Keratinocyte (primary cell): ENCODE results near the gene LRRC47. TPM values are rescaled to one million over a fixed set of nuclear protein-coding genes. Genes with fewer than 3 reads are reported as not detected.

Source experiments
- DNase-seq: peaks from one replicate; pipeline ENCODE4 v3.0.0-alpha.2; 2011; ENCODE audit warnings: low read depth, missing footprints, low spot score
- FAIRE-seq: peaks from 2 replicates; lab custom pipeline; 2011; peaks lifted over from hg19 to GRCh38; lab: Jason Lieb, UNC
- H2AFZ ChIP-seq: 2 replicates; pipeline ENCODE4 v1.6.0; 2012; ENCODE audit warnings: low read length, control low read depth, inconsistent platforms; ENCODE audit not compliant: control insufficient read depth
- H3K27ac ChIP-seq: 2 replicates; pipeline ENCODE4 v1.5.1; 2011; ENCODE audit warnings: low read length; ENCODE audit not compliant: control insufficient read depth, insufficient read depth
- H3K27me3 ChIP-seq: 3 replicates; pipeline ENCODE4 v1.6.0; 2011; ENCODE audit warnings: low read length; ENCODE audit not compliant: control insufficient read depth, insufficient read depth; ENCODE audit errors: extremely low read depth
- H3K36me3 ChIP-seq, 2 experiments: 2 replicates in 1 of 2; 3 replicates in 1 of 2; pipeline ENCODE4 v1.5.1; 2011; ENCODE audit warnings: low read length in 2 of 2, mild to moderate bottlenecking in 1 of 2; ENCODE audit not compliant: control insufficient read depth in 2 of 2, insufficient read depth in 2 of 2; ENCODE audit errors: extremely low read depth in 1 of 2
- H3K4me1 ChIP-seq: 3 replicates; pipeline ENCODE4 v1.5.1; 2011; ENCODE audit warnings: low read length; ENCODE audit not compliant: control insufficient read depth, insufficient read depth; ENCODE audit errors: extremely low read depth
- H3K4me2 ChIP-seq: 3 replicates; pipeline ENCODE4 v1.6.0; 2011; ENCODE audit warnings: low read depth, low read length; ENCODE audit not compliant: control insufficient read depth, insufficient read depth; ENCODE audit errors: extremely low read depth
- H3K4me3 ChIP-seq, 3 experiments: fragments of 200-600 bp in 1 of 3; sonication (generic) in 1 of 3; 2 replicates in 2 of 3; 3 replicates in 1 of 3; pipeline ENCODE4 v1.5.1; 2011 to 2016; ENCODE audit warnings: low read length in 3 of 3, mild to moderate bottlenecking in 3 of 3, control low read depth in 2 of 3, inconsistent platforms in 1 of 3, low read depth in 1 of 3, mixed read lengths in 1 of 3, mixed run types in 1 of 3, moderate library complexity in 1 of 3; ENCODE audit not compliant: control insufficient read depth in 2 of 3, insufficient read depth in 2 of 3; ENCODE audit errors: extremely low read depth in 1 of 3
- H3K79me2 ChIP-seq: 2 replicates; pipeline ENCODE4 v1.6.0; 2012; ENCODE audit warnings: low read length; ENCODE audit not compliant: control insufficient read depth, insufficient read depth
- H3K9ac ChIP-seq: 3 replicates; pipeline ENCODE4 v1.6.0; 2011; ENCODE audit warnings: low read length; ENCODE audit not compliant: control insufficient read depth, insufficient read depth; ENCODE audit errors: extremely low read depth
- H3K9me1 ChIP-seq: 3 replicates; pipeline ENCODE4 v1.6.0; 2011; ENCODE audit warnings: low read length; ENCODE audit not compliant: control insufficient read depth, insufficient read depth; ENCODE audit errors: extremely low read depth
- H3K9me3 ChIP-seq: 2 replicates; pipeline ENCODE4 v1.5.1; 2012; ENCODE audit warnings: low read depth, low read length; ENCODE audit not compliant: control insufficient read depth
- H4K20me1 ChIP-seq: 3 replicates; pipeline ENCODE4 v1.6.0; 2011; ENCODE audit warnings: low read length; ENCODE audit not compliant: control insufficient read depth, insufficient read depth; ENCODE audit errors: extremely low read depth
- EZH2 ChIP-seq: IDR thresholded peaks from one replicate; pipeline ENCODE4 v1.6.1; 2012; ENCODE audit warnings: inconsistent platforms, mild to moderate bottlenecking, low read length, moderate library complexity
- dilution Hi-C: fragments of 300-500 bp; cut with MboI; formaldehyde crosslinking; loops from one replicate; pipeline ENCODE4 v1.7.0; 2020; ENCODE audit warnings: low sequenced_read_pairs; ENCODE audit not compliant: extremely low pct_ligation_motif_present
- polyA plus RNA-seq, 5 experiments: library from polyadenylated mRNA; depleted of rRNA in 3 of 5; stranded (reverse) in 3 of 5; stranded (forward) in 1 of 5; unstranded in 1 of 5; fragments of >200 nt; gene quantifications; 1 replicate in 1 of 5; 2 replicates in 3 of 5; 3 replicates in 1 of 5; pipeline versions ENCODE4 v1.2.1 to v1.2.3, GENCODE V29; 2011 to 2012; ENCODE audit warnings: missing spikeins in 2 of 5, low read depth in 1 of 5, low replicate concordance in 1 of 5
- TF ChIP-seq, protein P1 (sequence below), 3 experiments: IDR thresholded peaks in 1 of 3; conservative IDR thresholded peaks in 1 of 3; optimal IDR thresholded peaks in 1 of 3; 2 replicates in 2 of 3; 3 replicates in 1 of 3; pipeline versions ENCODE3 to v1.5.1; 2011; ENCODE audit warnings: low read length in 3 of 3, mild to moderate bottlenecking in 3 of 3, moderate library complexity in 2 of 3, control low read depth in 1 of 3, inconsistent platforms in 1 of 3; ENCODE audit not compliant: insufficient read depth in 2 of 3; ENCODE audit errors: extremely low read depth in 1 of 3

LRRC47 gene
- polyA plus RNA-seq, 1 donor (not counting 4 experiments of a cell fraction or from before 2014, with no cell fraction given), result 40.1 TPM

DNA sequence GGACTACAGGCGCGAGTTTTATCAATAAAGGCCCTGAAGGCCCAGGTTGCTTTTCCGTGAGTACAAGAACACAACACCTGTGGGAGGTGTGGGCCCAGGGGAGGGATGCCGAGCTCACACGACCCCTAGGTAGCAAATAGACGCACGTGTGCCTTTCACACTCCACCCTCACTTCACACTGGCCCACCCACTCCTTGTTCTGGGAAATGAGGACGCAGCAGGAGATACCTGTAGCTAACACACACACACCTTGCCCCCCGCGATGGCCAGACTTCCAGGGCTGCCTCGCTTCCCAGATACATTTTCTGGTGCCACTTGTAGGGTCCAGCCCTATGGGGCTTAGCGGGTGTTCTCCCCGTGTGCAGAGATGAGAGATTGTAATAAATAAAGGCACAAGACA, 48.4 kb downstream of the LRRC47 start:
- Histone ChIP-seq H4K20me1 (no peaks in the 10 kb centered on the region), H3K36me3 (peaks cover 0 to 3% of the 10 kb centered on the region in 2 experiments), H3K79me2 (no peaks in the 10 kb centered on the region), H3K9me1 (no peaks in the 10 kb centered on the region), H3K4me3 (peak overlapping the region in 2 of 3 experiments; percentile 56 to 68), H3K9ac (no peak overlapping the region), H3K4me2 (peak overlapping the region; percentile 50), H3K27me3 (peaks cover 5% of the 10 kb centered on the region), H3K9me3 (no peaks in the 10 kb centered on the region), H2AFZ (no peak overlapping the region), H3K27ac (no peak overlapping the region), H3K4me1 (peaks cover 15% of the 10 kb centered on the region)
- dilution Hi-C loops, result no loop called here
- no peak for TF ChIP-seq EZH2
- TF ChIP-seq, protein P1, sequence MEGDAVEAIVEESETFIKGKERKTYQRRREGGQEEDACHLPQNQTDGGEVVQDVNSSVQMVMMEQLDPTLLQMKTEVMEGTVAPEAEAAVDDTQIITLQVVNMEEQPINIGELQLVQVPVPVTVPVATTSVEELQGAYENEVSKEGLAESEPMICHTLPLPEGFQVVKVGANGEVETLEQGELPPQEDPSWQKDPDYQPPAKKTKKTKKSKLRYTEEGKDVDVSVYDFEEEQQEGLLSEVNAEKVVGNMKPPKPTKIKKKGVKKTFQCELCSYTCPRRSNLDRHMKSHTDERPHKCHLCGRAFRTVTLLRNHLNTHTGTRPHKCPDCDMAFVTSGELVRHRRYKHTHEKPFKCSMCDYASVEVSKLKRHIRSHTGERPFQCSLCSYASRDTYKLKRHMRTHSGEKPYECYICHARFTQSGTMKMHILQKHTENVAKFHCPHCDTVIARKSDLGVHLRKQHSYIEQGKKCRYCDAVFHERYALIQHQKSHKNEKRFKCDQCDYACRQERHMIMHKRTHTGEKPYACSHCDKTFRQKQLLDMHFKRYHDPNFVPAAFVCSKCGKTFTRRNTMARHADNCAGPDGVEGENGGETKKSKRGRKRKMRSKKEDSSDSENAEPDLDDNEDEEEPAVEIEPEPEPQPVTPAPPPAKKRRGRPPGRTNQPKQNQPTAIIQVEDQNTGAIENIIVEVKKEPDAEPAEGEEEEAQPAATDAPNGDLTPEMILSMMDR (optimal IDR thresholded peaks at IDR 0.05 in 1 of 3, IDR thresholded peaks at IDR 0.05 in 1 of 3, conservative IDR thresholded peaks at IDR 0.05 in 1 of 3; ENCODE audit: extremely low read depth in 1 of 3, insufficient read depth in 2 of 3, low read length in 3 of 3), result no peak
- FAIRE-seq (no peak), DNase-seq (no peak)

DNA sequence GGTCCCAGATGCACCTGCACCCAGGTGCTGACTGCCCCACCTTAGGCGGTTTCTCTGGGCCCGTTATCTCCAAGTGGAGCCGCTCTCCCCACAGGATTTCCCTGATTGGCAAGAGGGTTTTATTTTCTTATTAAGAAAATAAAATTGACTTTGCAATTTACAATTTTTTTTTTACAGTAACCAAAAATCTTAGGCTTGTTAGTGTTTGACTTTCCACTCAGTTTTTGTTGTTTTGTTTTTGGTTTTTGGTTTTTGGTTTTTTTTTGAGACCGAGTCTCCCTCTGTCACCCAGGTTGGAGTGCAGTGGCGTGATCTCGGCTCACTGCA, 48.8 kb downstream of the LRRC47 start:
- no peak for DNase-seq
- Histone ChIP-seq H2AFZ (peak overlapping the region; percentile 19), H3K4me2 (peak overlapping the region; percentile 50), H3K4me3 (peak overlapping the region; percentile 56 to 68 (median 61)), H3K36me3 (peaks cover 0 to 6% of the 10 kb centered on the region in 2 experiments), H4K20me1 (no peaks in the 10 kb centered on the region), H3K9me1 (peaks cover 2% of the 10 kb centered on the region), H3K4me1 (peaks cover 17% of the 10 kb centered on the region), H3K9ac (no peak overlapping the region), H3K9me3 (no peaks in the 10 kb centered on the region), H3K79me2 (no peaks in the 10 kb centered on the region), H3K27ac (no peak overlapping the region), H3K27me3 (peaks cover 5% of the 10 kb centered on the region)
- dilution Hi-C loops, result no loop called here
- TF ChIP-seq EZH2, result no peak
- TF ChIP-seq, protein P1 (optimal IDR thresholded peaks at IDR 0.05 in 1 of 3, IDR thresholded peaks at IDR 0.05 in 1 of 3, conservative IDR thresholded peaks at IDR 0.05 in 1 of 3; ENCODE audit: extremely low read depth in 1 of 3, insufficient read depth in 2 of 3, low read length in 3 of 3), result no peak
- no peak for FAIRE-seq
